ENCODE measurements around the gene WDR5.

Gene WDR5

GRCh38 chr9:134138292-134138691 is 2.4 kb downstream of the WDR5 start:
- Histone ChIP-seq H3K27ac (no peak overlapping the region), H3K9me3 (ENCODE audit: low read depth, low read length) (no peaks in the 10 kb centered on the region), H3K4me3 (peak overlapping the region; percentile 94), H3K36me3 (ENCODE audit: insufficient read depth, low read length) (peaks cover 45% of the 10 kb centered on the region), H3K9ac (ENCODE audit: insufficient read length) (peak overlapping the region; percentile 68)
- no peak for TF ChIP-seq FOXP2 (optimal IDR thresholded peaks at IDR 0.05; ENCODE audit: control extremely low read depth, extremely low read length, insufficient read depth)
- TF ChIP-seq POLR2AphosphoS5 (IDR thresholded peaks at IDR 0.05; ENCODE audit: borderline replicate concordance, low read depth, low read length), result no peak
- TF ChIP-seq EZH2 (IDR thresholded peaks at IDR 0.05), result no peak
- no peak for DNase-seq (ENCODE audit: low read depth, low spot score)

- H3K9ac ChIP-seq (ENCODE audit: insufficient read length), result peak overlapping the region; percentile 68
- peaks cover 51% of the 10 kb centered on the region for H3K36me3 ChIP-seq (ENCODE audit: insufficient read depth, low read length)
- TF ChIP-seq EZH2 (IDR thresholded peaks at IDR 0.05), result no peak
- TF ChIP-seq POLR2AphosphoS5 (IDR thresholded peaks at IDR 0.05; ENCODE audit: borderline replicate concordance, low read depth, low read length), result no peak
- TF ChIP-seq FOXP2 (optimal IDR thresholded peaks at IDR 0.05; ENCODE audit: control extremely low read depth, extremely low read length, insufficient read depth), result no peak
Observed at GRCh38 chr9:134139081-134139480, 3.2 kb downstream of the WDR5 start.

GRCh38 chr9:134141906-134142305 is 6.0 kb downstream of the WDR5 start:
- DNase-seq (ENCODE audit: low read depth, low spot score), result no peak
- Histone ChIP-seq H3K9me3 (ENCODE audit: low read depth, low read length) (no peaks in the 10 kb centered on the region), H3K9ac (ENCODE audit: insufficient read length) (no peak overlapping the region), H3K4me3 (no peak overlapping the region), H3K36me3 (ENCODE audit: insufficient read depth, low read length) (peaks cover 75% of the 10 kb centered on the region), H3K27ac (no peak overlapping the region)
- TF ChIP-seq POLR2AphosphoS5 (IDR thresholded peaks at IDR 0.05; ENCODE audit: borderline replicate concordance, low read depth, low read length) (no peak), EZH2 (IDR thresholded peaks at IDR 0.05) (no peak), FOXP2 (optimal IDR thresholded peaks at IDR 0.05; ENCODE audit: control extremely low read depth, extremely low read length, insufficient read depth) (no peak)

More at GRCh38 chr9:134139081-134139480, 3.2 kb downstream of the WDR5 start:
- peak overlapping the region; percentile 68 for H3K27ac ChIP-seq
- no peaks in the 10 kb centered on the region for H3K9me3 ChIP-seq (ENCODE audit: low read depth, low read length)
- no peak for DNase-seq (ENCODE audit: low read depth, low spot score)
- peak overlapping the region; percentile 94 for H3K4me3 ChIP-seq

- Histone ChIP-seq H3K9me3 (ENCODE audit: low read depth, low read length) (no peaks in the 10 kb centered on the region), H3K36me3 (ENCODE audit: insufficient read depth, low read length) (peaks cover 84% of the 10 kb centered on the region), H3K4me3 (no peak overlapping the region), H3K9ac (ENCODE audit: insufficient read length) (no peak overlapping the region), H3K27ac (no peak overlapping the region)
- TF ChIP-seq EZH2 (IDR thresholded peaks at IDR 0.05) (no peak), POLR2AphosphoS5 (IDR thresholded peaks at IDR 0.05; ENCODE audit: borderline replicate concordance, low read depth, low read length) (no peak), FOXP2 (optimal IDR thresholded peaks at IDR 0.05; ENCODE audit: control extremely low read depth, extremely low read length, insufficient read depth) (no peak)
- DNase-seq (ENCODE audit: low read depth, low spot score), result no peak
Observed at GRCh38 chr9:134144801-134145200, 8.9 kb downstream of the WDR5 start.

- H3K27ac ChIP-seq, result no peak overlapping the region
- peaks cover 84% of the 10 kb centered on the region for H3K36me3 ChIP-seq (ENCODE audit: insufficient read depth, low read length)
- H3K4me3 ChIP-seq, result no peak overlapping the region
- DNase-seq (ENCODE audit: low read depth, low spot score), result no peak
- TF ChIP-seq EZH2 (IDR thresholded peaks at IDR 0.05) (no peak), FOXP2 (optimal IDR thresholded peaks at IDR 0.05; ENCODE audit: control extremely low read depth, extremely low read length, insufficient read depth) (no peak), POLR2AphosphoS5 (IDR thresholded peaks at IDR 0.05; ENCODE audit: borderline replicate concordance, low read depth, low read length) (no peak)
- no peaks in the 10 kb centered on the region for H3K9me3 ChIP-seq (ENCODE audit: low read depth, low read length)
- no peak overlapping the region for H3K9ac ChIP-seq (ENCODE audit: insufficient read length)
Observed at GRCh38 chr9:134145262-134145661, 9.4 kb downstream of the WDR5 start.

GRCh38 chr9:134146774-134147493 is 11.1 kb downstream of the WDR5 start:
- Histone ChIP-seq H3K27ac (no peak overlapping the region), H3K9ac (ENCODE audit: insufficient read length) (no peak overlapping the region), H3K9me3 (ENCODE audit: low read depth, low read length) (no peaks in the 10 kb centered on the region), H3K4me3 (no peak overlapping the region), H3K36me3 (ENCODE audit: insufficient read depth, low read length) (peaks cover 83% of the 10 kb centered on the region)
- TF ChIP-seq EZH2 (IDR thresholded peaks at IDR 0.05), result no peak
- TF ChIP-seq POLR2AphosphoS5 (IDR thresholded peaks at IDR 0.05; ENCODE audit: borderline replicate concordance, low read depth, low read length), result no peak
- no peak for TF ChIP-seq FOXP2 (optimal IDR thresholded peaks at IDR 0.05; ENCODE audit: control extremely low read depth, extremely low read length, insufficient read depth)
- no peak for DNase-seq (ENCODE audit: low read depth, low spot score)

GRCh38 chr9:134149380-134149779 is 13.5 kb downstream of the WDR5 start:
- no peak for DNase-seq (ENCODE audit: low read depth, low spot score)
- Histone ChIP-seq H3K9ac (ENCODE audit: insufficient read length) (no peak overlapping the region), H3K27ac (no peak overlapping the region), H3K36me3 (ENCODE audit: insufficient read depth, low read length) (peaks cover 89% of the 10 kb centered on the region), H3K4me3 (no peak overlapping the region), H3K9me3 (ENCODE audit: low read depth, low read length) (no peaks in the 10 kb centered on the region)
- TF ChIP-seq FOXP2 (optimal IDR thresholded peaks at IDR 0.05; ENCODE audit: control extremely low read depth, extremely low read length, insufficient read depth), result no peak
- TF ChIP-seq EZH2 (IDR thresholded peaks at IDR 0.05), result no peak
- TF ChIP-seq POLR2AphosphoS5 (IDR thresholded peaks at IDR 0.05; ENCODE audit: borderline replicate concordance, low read depth, low read length), result no peak

- Histone ChIP-seq H3K9ac (ENCODE audit: insufficient read length) (no peak overlapping the region), H3K36me3 (ENCODE audit: insufficient read depth, low read length) (peaks cover 89% of the 10 kb centered on the region), H3K27ac (no peak overlapping the region)
Observed at GRCh38 chr9:134150557-134151214, 14.8 kb downstream of the WDR5 start.

More at GRCh38 chr9:134150557-134151214, 14.8 kb downstream of the WDR5 start:
- DNase-seq (ENCODE audit: low read depth, low spot score), result no peak
- H3K4me3 ChIP-seq, result no peak overlapping the region
- H3K9me3 ChIP-seq (ENCODE audit: low read depth, low read length), result no peaks in the 10 kb centered on the region
- TF ChIP-seq FOXP2 (optimal IDR thresholded peaks at IDR 0.05; ENCODE audit: control extremely low read depth, extremely low read length, insufficient read depth) (no peak), EZH2 (IDR thresholded peaks at IDR 0.05) (no peak), POLR2AphosphoS5 (IDR thresholded peaks at IDR 0.05; ENCODE audit: borderline replicate concordance, low read depth, low read length) (no peak; the same call in 1 of the 2 replicates)

All from SK-N-MC (cell line).